ENCODE measurements around the gene PEX12. TPM values are rescaled to one million over a fixed set of nuclear protein-coding genes. Genes with fewer than 3 reads are reported as not detected.
"Not testable (repeated sequence)": the region's sequence is repeated elsewhere in the genome, so short reads cannot be mapped to it uniquely, and the experiment has no call there.

The PEX12 gene
- total RNA-seq, 2 donors from 2014 or later = 1.1 to 2.8 TPM

DNA sequence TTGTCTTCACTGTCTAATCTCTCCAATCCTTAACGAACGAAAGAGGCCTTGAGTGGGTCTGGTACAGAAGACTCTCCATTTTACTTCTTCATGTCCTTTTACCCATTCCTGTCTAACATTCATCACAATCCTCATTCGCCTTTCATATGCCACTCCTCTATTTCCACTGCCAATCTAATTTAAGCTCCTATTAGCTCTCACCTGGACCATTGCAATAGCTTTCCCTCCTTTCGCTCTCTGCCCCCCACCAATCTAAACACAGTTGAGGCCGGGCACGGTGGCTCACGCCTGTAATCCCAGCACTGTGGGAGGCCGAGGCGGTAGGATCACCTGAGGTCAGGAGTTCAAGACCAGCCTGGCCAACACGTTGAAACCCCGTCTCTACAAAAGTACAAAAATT is 11.4 kb downstream of the PEX12 start:
- DNase-seq (ENCODE audit: low spot score) = no peak
- no peaks in the 10 kb centered on the region for H3K27me3 ChIP-seq (replicated peaks; ENCODE audit: insufficient read depth)
- H3K4me3 ChIP-seq = peak overlapping the region; percentile 96
- no peak overlapping the region for H3K27ac ChIP-seq
- H3K36me3 ChIP-seq = no peaks in the 10 kb centered on the region
- ATAC-seq (ENCODE audit: insufficient number of reproducible peaks, low FRiP score, low read depth) = no peak
- no peaks in the 10 kb centered on the region for H3K9me3 ChIP-seq
- TF ChIP-seq, protein P1, sequence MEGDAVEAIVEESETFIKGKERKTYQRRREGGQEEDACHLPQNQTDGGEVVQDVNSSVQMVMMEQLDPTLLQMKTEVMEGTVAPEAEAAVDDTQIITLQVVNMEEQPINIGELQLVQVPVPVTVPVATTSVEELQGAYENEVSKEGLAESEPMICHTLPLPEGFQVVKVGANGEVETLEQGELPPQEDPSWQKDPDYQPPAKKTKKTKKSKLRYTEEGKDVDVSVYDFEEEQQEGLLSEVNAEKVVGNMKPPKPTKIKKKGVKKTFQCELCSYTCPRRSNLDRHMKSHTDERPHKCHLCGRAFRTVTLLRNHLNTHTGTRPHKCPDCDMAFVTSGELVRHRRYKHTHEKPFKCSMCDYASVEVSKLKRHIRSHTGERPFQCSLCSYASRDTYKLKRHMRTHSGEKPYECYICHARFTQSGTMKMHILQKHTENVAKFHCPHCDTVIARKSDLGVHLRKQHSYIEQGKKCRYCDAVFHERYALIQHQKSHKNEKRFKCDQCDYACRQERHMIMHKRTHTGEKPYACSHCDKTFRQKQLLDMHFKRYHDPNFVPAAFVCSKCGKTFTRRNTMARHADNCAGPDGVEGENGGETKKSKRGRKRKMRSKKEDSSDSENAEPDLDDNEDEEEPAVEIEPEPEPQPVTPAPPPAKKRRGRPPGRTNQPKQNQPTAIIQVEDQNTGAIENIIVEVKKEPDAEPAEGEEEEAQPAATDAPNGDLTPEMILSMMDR (IDR thresholded peaks at IDR 0.05) = no peak
- H3K4me1 ChIP-seq (ENCODE audit: control insufficient read depth in 1 of 2, low read depth in 2 of 2) = peaks cover 16 to 28% of the 10 kb centered on the region in 2 donors

- H3K36me3 ChIP-seq; H3K27me3 ChIP-seq (replicated peaks; ENCODE audit: insufficient read depth); H3K4me1 ChIP-seq (ENCODE audit: control insufficient read depth in 1 of 2, low read depth in 2 of 2); H3K9me3 ChIP-seq; H3K27ac ChIP-seq; DNase-seq (ENCODE audit: low spot score); H3K4me3 ChIP-seq; ATAC-seq (ENCODE audit: insufficient number of reproducible peaks, low FRiP score, low read depth): not testable (repeated sequence)
These were observed 15.2 kb downstream of the PEX12 start for GRCh38 chr17:35563181-35563580.

- DNase-seq (ENCODE audit: low spot score) = no peak
- TF ChIP-seq, protein P1 (IDR thresholded peaks at IDR 0.05) = no peak
These were observed 17.7 kb downstream of the PEX12 start, which contains the start of gene SLFN14 for GRCh38 chr17:35560703-35561102. TSS of gene SLFN14 (minus strand) at chr17:35560819. CDS start at chr17:35558062, 2,757 bp downstream.

DNA sequence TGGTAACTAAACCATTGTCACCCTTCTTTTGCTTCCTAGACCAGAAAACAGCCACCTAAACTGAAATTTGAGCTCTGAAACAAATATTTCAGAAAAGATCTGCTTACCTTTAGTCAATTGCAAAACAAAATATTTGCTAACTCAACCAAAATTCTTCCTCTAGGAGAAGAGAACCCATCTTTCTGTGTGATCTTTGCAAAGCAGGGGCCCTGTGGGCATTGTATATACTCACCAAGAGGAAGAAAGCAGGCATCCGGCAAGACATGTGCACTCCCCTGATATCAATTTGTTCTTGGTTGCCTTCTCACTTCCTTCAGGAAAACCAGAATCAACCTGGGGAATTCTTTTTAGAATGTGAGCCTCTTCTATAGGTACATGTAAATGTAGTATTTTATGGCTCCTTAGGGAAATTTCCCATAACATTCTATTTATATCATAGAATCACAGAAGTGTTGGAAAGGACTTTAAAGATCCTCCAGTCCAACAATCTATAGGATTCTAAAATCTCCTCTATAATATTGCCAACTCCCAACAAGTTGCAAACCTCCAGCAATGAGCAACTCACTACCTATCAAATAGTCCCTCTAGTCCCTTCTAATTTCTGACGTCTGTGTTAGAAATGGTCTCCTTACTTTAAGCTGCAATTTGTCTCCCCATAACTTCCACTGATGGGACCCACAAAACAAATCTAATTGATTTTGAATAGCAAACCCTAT is 18.7 kb downstream of the PEX12 start:
- Histone ChIP-seq H3K9me3 (no peaks in the 10 kb centered on the region), H3K27ac (no peak overlapping the region), H3K4me3 (no peak overlapping the region), H3K27me3 (replicated peaks; ENCODE audit: insufficient read depth) (no peaks in the 10 kb centered on the region), H3K4me1 (ENCODE audit: control insufficient read depth in 1 of 2, low read depth in 2 of 2) (no peaks in the 10 kb centered on the region), H3K36me3 (no peaks in the 10 kb centered on the region)
- DNase-seq (ENCODE audit: low spot score) (no peak), ATAC-seq (ENCODE audit: insufficient number of reproducible peaks, low FRiP score, low read depth) (no peak)
- TF ChIP-seq, protein P1 (IDR thresholded peaks at IDR 0.05) = no peak

More at GRCh38 chr17:35560703-35561102, 17.7 kb downstream of the PEX12 start, which contains the start of gene SLFN14:
- H3K9me3 ChIP-seq = no peaks in the 10 kb centered on the region
- no peak within 1 kb of the TSS for H3K4me3 ChIP-seq
- no peaks in the 10 kb centered on the region for H3K36me3 ChIP-seq
- H3K4me1 ChIP-seq (ENCODE audit: control insufficient read depth in 1 of 2, low read depth in 2 of 2) = no peaks in the 10 kb centered on the region
- ATAC-seq (ENCODE audit: insufficient number of reproducible peaks, low FRiP score, low read depth) = no peak
- no peaks in the 10 kb centered on the region for H3K27me3 ChIP-seq (replicated peaks; ENCODE audit: insufficient read depth)
- H3K27ac ChIP-seq = no peak within 1 kb of the TSS

DNA sequence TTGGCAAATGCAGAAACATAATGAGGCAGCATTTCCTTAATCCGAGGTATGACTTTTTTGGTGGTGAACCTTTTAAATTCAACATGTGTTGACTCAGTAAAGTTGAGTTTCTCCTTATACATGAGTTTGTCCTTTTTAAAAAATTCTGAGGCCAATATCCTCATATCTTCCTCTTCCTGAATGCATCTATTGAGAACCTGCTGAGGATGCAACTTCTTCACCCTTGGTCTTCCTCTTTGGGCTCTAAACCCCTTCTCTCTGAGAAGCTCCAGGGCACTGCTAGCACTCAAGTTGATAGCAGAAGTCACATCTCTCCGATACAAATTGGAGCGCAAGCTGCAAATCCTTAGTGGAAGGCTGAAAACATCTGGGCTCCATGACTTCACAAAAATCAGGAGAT is 21.0 kb downstream of the PEX12 start:
- TF ChIP-seq, protein P1 (IDR thresholded peaks at IDR 0.05) = no peak
- no peaks in the 10 kb centered on the region for H3K27me3 ChIP-seq (replicated peaks; ENCODE audit: insufficient read depth)
- ATAC-seq (ENCODE audit: insufficient number of reproducible peaks, low FRiP score, low read depth) = no peak

More for the DNA sequence above, 21.0 kb downstream of the PEX12 start:
- Histone ChIP-seq H3K9me3 (no peaks in the 10 kb centered on the region), H3K4me1 (ENCODE audit: control insufficient read depth in 1 of 2, low read depth in 2 of 2) (no peaks in the 10 kb centered on the region), H3K27ac (no peak overlapping the region), H3K36me3 (no peaks in the 10 kb centered on the region), H3K4me3 (no peak overlapping the region)
- DNase-seq (ENCODE audit: low spot score) = no peak
